ENCODE results near the gene MSANTD4. TPM values are rescaled to one million over a fixed set of nuclear protein-coding genes. Genes with fewer than 3 reads are reported as not detected.

Gene MSANTD4
- polyA plus RNA-seq, 3 donors: 1.8 to 2.5 (median 2.1) TPM

- Histone ChIP-seq H3K27ac (ENCODE audit: low read depth in 1 of 2, low read length in 2 of 2) (no peak overlapping the region), H3K27me3 (ENCODE audit: control insufficient read depth in 2 of 2, insufficient read depth in 2 of 2, low read length in 2 of 2) (no peaks in the 10 kb centered on the region), H3K36me3 (replicated peaks in 1 of 2; ENCODE audit: control insufficient read depth in 1 of 2, insufficient read depth in 2 of 2, low read length in 2 of 2) (no peaks in the 10 kb centered on the region), H3K4me2 (replicated peaks; ENCODE audit: extremely low read depth, low read length, poor library complexity, severe bottlenecking) (no peak overlapping the region), H3K9ac (ENCODE audit: insufficient read depth, low read length, poor library complexity, severe bottlenecking) (no peak overlapping the region), H2AFZ (ENCODE audit: insufficient read depth, low read depth, low read length, poor library complexity, severe bottlenecking) (no peak overlapping the region), H4K20me1 (ENCODE audit: insufficient read depth, low read length) (no peaks in the 10 kb centered on the region), H3K4me1 (ENCODE audit: control insufficient read depth in 1 of 2, insufficient read depth in 2 of 2, low read length in 2 of 2) (no peaks in the 10 kb centered on the region), H3K9me3 (replicated peaks in 1 of 2; ENCODE audit: control insufficient read depth in 1 of 2, insufficient read depth in 1 of 2, low read length in 2 of 2) (no peaks in the 10 kb centered on the region), H3K4me3 (replicated peaks in 1 of 3; ENCODE audit: low read depth in 2 of 3, low read length in 3 of 3) (no peak overlapping the region), H3K79me2 (ENCODE audit: insufficient read depth, low read length) (no peaks in the 10 kb centered on the region)
- peaks cover 0 to 4% (median 3%) of the 10 kb centered on the region in 3 donors for H3K27me3 Mint-ChIP-seq (ENCODE audit: low read depth in 3 of 3)
- H3K4me3 Mint-ChIP-seq: no peak overlapping the region
- intact Hi-C loops (cut with micrococcal nuclease): no loop called here
- no peaks in the 10 kb centered on the region for H3K4me1 Mint-ChIP-seq
- H3K36me3 Mint-ChIP-seq: peaks cover 0 to 2% of the 10 kb centered on the region in 2 donors
- peaks cover 0 to 2% (median 0%) of the 10 kb centered on the region in 7 donors for H3K9me3 Mint-ChIP-seq
- no peak for TF ChIP-seq CTCF (IDR thresholded peaks at IDR 0.05)
- no CpG with 5 or more reads among the region's 2 CpGs for WGBS (ENCODE audit: insufficient coverage)
- DNase-seq: no peak
- H3K27ac Mint-ChIP-seq: no peak overlapping the region
Measured at GRCh38 chr11:106051103-106051502, 29.1 kb upstream of the MSANTD4 start.

GRCh38 chr11:106049727-106050476, 27.9 kb upstream of the MSANTD4 start:
- no peak overlapping the region for H3K27ac Mint-ChIP-seq
- H3K36me3 ChIP-seq (replicated peaks in 1 of 2; ENCODE audit: control insufficient read depth in 1 of 2, insufficient read depth in 2 of 2, low read length in 2 of 2): no peaks in the 10 kb centered on the region

More at GRCh38 chr11:106049727-106050476, 27.9 kb upstream of the MSANTD4 start:
- Mint-ChIP-seq H3K27me3 (ENCODE audit: low read depth in 3 of 3) (peaks cover 0 to 5% (median 3%) of the 10 kb centered on the region in 3 donors), H3K4me1 (no peaks in the 10 kb centered on the region), H3K36me3 (no peaks in the 10 kb centered on the region), H3K4me3 (no peak overlapping the region), H3K9me3 (peaks cover 0 to 2% (median 0%) of the 10 kb centered on the region in 7 donors)
- Histone ChIP-seq H4K20me1 (ENCODE audit: insufficient read depth, low read length) (no peaks in the 10 kb centered on the region), H3K4me2 (replicated peaks; ENCODE audit: extremely low read depth, low read length, poor library complexity, severe bottlenecking) (no peak overlapping the region), H3K27ac (ENCODE audit: low read depth in 1 of 2, low read length in 2 of 2) (no peak overlapping the region), H3K9me3 (replicated peaks in 1 of 2; ENCODE audit: control insufficient read depth in 1 of 2, insufficient read depth in 1 of 2, low read length in 2 of 2) (no peaks in the 10 kb centered on the region), H3K79me2 (ENCODE audit: insufficient read depth, low read length) (no peaks in the 10 kb centered on the region), H2AFZ (ENCODE audit: insufficient read depth, low read depth, low read length, poor library complexity, severe bottlenecking) (no peak overlapping the region), H3K9ac (ENCODE audit: insufficient read depth, low read length, poor library complexity, severe bottlenecking) (no peak overlapping the region), H3K4me1 (ENCODE audit: control insufficient read depth in 1 of 2, insufficient read depth in 2 of 2, low read length in 2 of 2) (no peaks in the 10 kb centered on the region), H3K27me3 (ENCODE audit: control insufficient read depth in 2 of 2, insufficient read depth in 2 of 2, low read length in 2 of 2) (no peaks in the 10 kb centered on the region), H3K4me3 (replicated peaks in 1 of 3; ENCODE audit: low read depth in 2 of 3, low read length in 3 of 3) (no peak overlapping the region)
- WGBS (ENCODE audit: insufficient coverage): no CpG with 5 or more reads among the region's 5 CpGs
- TF ChIP-seq CTCF (IDR thresholded peaks at IDR 0.05): no peak
- DNase-seq: no peak
- intact Hi-C loops (cut with micrococcal nuclease): no loop called here
